HEK293 (cell line): ENCODE measurements around the gene CAPN12.
A peak's percentile ranks its signal among the peaks of the same experiment; 100 is the strongest.

Experiments
- BCL11B ChIP-seq: fragments of 450-650 bp; formaldehyde crosslinking; IDR thresholded peaks from 2 replicates; pipeline ENCODE4 v1.5.1; 2016; ENCODE audit warnings: low read depth, missing biosample characterization, missing genetic modification characterization
- GFI1B ChIP-seq: fragments of 450-650 bp; formaldehyde crosslinking; IDR thresholded peaks from 2 replicates; pipeline ENCODE4 v1.5.1; 2016; ENCODE audit warnings: missing biosample characterization, missing genetic modification characterization
- GLIS2 ChIP-seq: fragments of 450-650 bp; formaldehyde crosslinking; IDR thresholded peaks from 2 replicates; pipeline ENCODE4 v1.5.1; 2016; ENCODE audit warnings: missing biosample characterization, missing genetic modification characterization
- HOXC10 ChIP-seq: sonication (generic); formaldehyde crosslinking; IDR thresholded peaks from 2 replicates; pipeline ENCODE4 v1.8.1; 2023; ENCODE audit warnings: mild to moderate bottlenecking, missing genetic modification reagents
- MZF1 ChIP-seq: fragments of 450-650 bp; formaldehyde crosslinking; IDR thresholded peaks from 2 replicates; pipeline ENCODE4 v1.5.1; 2017; ENCODE audit warnings: missing biosample characterization, missing genetic modification characterization, borderline replicate concordance
- PRDM6 ChIP-seq: fragments of 450-650 bp; formaldehyde crosslinking; IDR thresholded peaks from 2 replicates; pipeline ENCODE4 v1.5.1; 2017; ENCODE audit warnings: missing biosample characterization, missing genetic modification characterization
- REPIN1 ChIP-seq: fragments of 450-650 bp; formaldehyde crosslinking; IDR thresholded peaks from 2 replicates; pipeline ENCODE4 v1.5.1; 2017; ENCODE audit warnings: missing biosample characterization, missing genetic modification characterization, low read depth
- REST ChIP-seq: fragments of 450-650 bp; formaldehyde crosslinking; IDR thresholded peaks from 2 replicates; pipeline ENCODE4 v1.5.1; 2016; ENCODE audit warnings: missing biosample characterization, missing genetic modification characterization
- SCRT1 ChIP-seq: fragments of 450-650 bp; formaldehyde crosslinking; IDR thresholded peaks from 2 replicates; pipeline ENCODE4 v1.5.1; 2016; ENCODE audit warnings: missing biosample characterization, missing genetic modification characterization, borderline replicate concordance
- SP3 ChIP-seq: fragments of 450-650 bp; formaldehyde crosslinking; IDR thresholded peaks from 2 replicates; pipeline ENCODE4 v1.5.1; 2016; ENCODE audit warnings: missing biosample characterization, missing genetic modification characterization
- TRIM28 ChIP-seq: IDR thresholded peaks from 2 replicates; pipeline ENCODE4 v1.6.1; 2011; ENCODE audit warnings: low read length, control low read depth, borderline replicate concordance
- TSHZ1 ChIP-seq: fragments of 450-650 bp; formaldehyde crosslinking; IDR thresholded peaks from 2 replicates; pipeline ENCODE4 v1.5.1; 2016; ENCODE audit warnings: missing biosample characterization, missing genetic modification characterization, borderline replicate concordance
- YY1 ChIP-seq: fragments of 450-650 bp; formaldehyde crosslinking; IDR thresholded peaks from 2 replicates; pipeline ENCODE4 v1.5.1; 2018; ENCODE audit warnings: missing biosample characterization, missing genetic modification characterization
- ZBTB17 ChIP-seq: fragments of 450-650 bp; formaldehyde crosslinking; IDR thresholded peaks from 2 replicates; pipeline ENCODE4 v1.5.1; 2016; ENCODE audit warnings: missing biosample characterization, missing genetic modification characterization
- ZNF112 ChIP-seq: fragments of 450-650 bp; formaldehyde crosslinking; IDR thresholded peaks from 2 replicates; pipeline ENCODE4 v1.5.0; 2017; ENCODE audit warnings: missing biosample characterization, missing genetic modification characterization
- ZNF174 ChIP-seq: fragments of 450-650 bp; formaldehyde crosslinking; IDR thresholded peaks from 2 replicates; pipeline ENCODE4 v1.5.0; 2017; ENCODE audit warnings: missing biosample characterization, mild to moderate bottlenecking, missing genetic modification characterization
- ZNF19 ChIP-seq: fragments of 450-650 bp; formaldehyde crosslinking; IDR thresholded peaks from 2 replicates; pipeline ENCODE4; 2016; ENCODE audit warnings: missing biosample characterization, missing genetic modification characterization, low read depth
- ZNF221 ChIP-seq: fragments of 450-650 bp; formaldehyde crosslinking; IDR thresholded peaks from 2 replicates; pipeline ENCODE4 v1.5.1; 2017; ENCODE audit warnings: missing biosample characterization, missing genetic modification characterization, borderline replicate concordance
- ZNF223 ChIP-seq: fragments of 450-650 bp; formaldehyde crosslinking; IDR thresholded peaks from 2 replicates; pipeline ENCODE4 v1.5.1; 2016; ENCODE audit warnings: missing biosample characterization, missing genetic modification characterization
- ZNF239 ChIP-seq: fragments of 450-650 bp; formaldehyde crosslinking; IDR thresholded peaks from 2 replicates; pipeline ENCODE4 v1.5.1; 2016; ENCODE audit warnings: missing biosample characterization, missing genetic modification characterization
- ZNF302 ChIP-seq: fragments of 450-650 bp; formaldehyde crosslinking; IDR thresholded peaks from 2 replicates; pipeline ENCODE4 v1.5.1; 2016; ENCODE audit warnings: missing biosample characterization, missing genetic modification characterization, low read depth
- ZNF398 ChIP-seq: fragments of 450-650 bp; formaldehyde crosslinking; IDR thresholded peaks from 2 replicates; pipeline ENCODE4 v1.5.1; 2017; ENCODE audit warnings: missing biosample characterization, missing genetic modification characterization
- ZNF530 ChIP-seq: fragments of 450-650 bp; formaldehyde crosslinking; IDR thresholded peaks from 2 replicates; pipeline ENCODE4 v1.5.1; 2016; ENCODE audit warnings: low read depth, missing biosample characterization, missing genetic modification characterization
- ZNF561 ChIP-seq: fragments of 450-650 bp; IDR thresholded peaks from 2 replicates; pipeline ENCODE4 v1.5.1; 2018; ENCODE audit warnings: missing biosample characterization, missing genetic modification characterization, borderline replicate concordance
- ZNF785 ChIP-seq: fragments of 450-650 bp; formaldehyde crosslinking; IDR thresholded peaks from 2 replicates; pipeline ENCODE4 v1.5.1; 2016; ENCODE audit warnings: missing biosample characterization, missing genetic modification characterization
- ZNF791 ChIP-seq: fragments of 450-650 bp; formaldehyde crosslinking; IDR thresholded peaks from 2 replicates; pipeline ENCODE4 v1.5.1; 2016; ENCODE audit warnings: missing biosample characterization, missing genetic modification characterization
- ZNF792 ChIP-seq: fragments of 450-650 bp; formaldehyde crosslinking; IDR thresholded peaks from 2 replicates; pipeline ENCODE4 v1.5.1; 2016; ENCODE audit warnings: missing biosample characterization, missing genetic modification characterization
- ZSCAN18 ChIP-seq: fragments of 450-650 bp; formaldehyde crosslinking; IDR thresholded peaks from 2 replicates; pipeline ENCODE4 v1.5.1; 2016; ENCODE audit warnings: missing biosample characterization, missing genetic modification characterization

CAPN12 gene

GRCh38 chr19:38736413-38737280 is 7.6 kb downstream of the CAPN12 start (continued):
- peak; percentile 58; the same call in 1 of the 2 replicates for TF ChIP-seq ZBTB17
- no peak for TF ChIP-seq ZNF221
- no peak for TF ChIP-seq SCRT1 (tag by site-specific recombination)
- TF ChIP-seq ZNF530 (tag by site-specific recombination): no peak
- TF ChIP-seq ZNF785 (tag by site-specific recombination): peak; percentile 63; the same call in 1 of the 2 replicates
- TF ChIP-seq YY1 (tag by site-specific recombination): no peak
- TF ChIP-seq ZNF174 (tag by site-specific recombination): no peak
- TF ChIP-seq TSHZ1: no peak
- 0 out of 2 replicates have a peak, but pooled peaks have one; percentile 51 for TF ChIP-seq ZNF792 (tag by site-specific recombination)
- no peak for TF ChIP-seq HOXC10 (CRISPR knock-in tag)
- peak; percentile 86 for TF ChIP-seq ZNF398 (tag by site-specific recombination)
- TF ChIP-seq SP3 (tag by site-specific recombination): peak; percentile 83
- peak; percentile 90 for TF ChIP-seq BCL11B (tag by site-specific recombination)
- no peak for TF ChIP-seq ZNF239 (tag by site-specific recombination)
- no peak for TF ChIP-seq ZNF223
- no peak for TF ChIP-seq ZNF561 (tag by site-specific recombination)
- TF ChIP-seq REPIN1: no peak
- no peak; the same call in 1 of the 2 replicates for TF ChIP-seq ZNF791 (tag by site-specific recombination)
- no peak for TF ChIP-seq ZNF112 (tag by site-specific recombination)
- TF ChIP-seq ZSCAN18 (tag by site-specific recombination): no peak
- no peak for TF ChIP-seq GFI1B (tag by site-specific recombination)
- TF ChIP-seq ZNF19 (tag by site-specific recombination): no peak
- no peak for TF ChIP-seq ZNF302 (tag by site-specific recombination)
- no peak for TF ChIP-seq PRDM6 (tag by site-specific recombination)
- no peak for TF ChIP-seq REST (tag by site-specific recombination)
- TF ChIP-seq MZF1 (tag by site-specific recombination): no peak
- no peak for TF ChIP-seq TRIM28
- TF ChIP-seq GLIS2 (tag by site-specific recombination): peak; percentile 47; the same call in 1 of the 2 replicates
